ENCODE data around the gene AACS.

GRCh38 chr12:125098676-125099408 lies 33.6 kb downstream of the AACS start:
- TF ChIP-seq CTCF (conservative IDR thresholded peaks at IDR 0.05; ENCODE audit: low read depth, low read length) (no peak), EZH2 (IDR thresholded peaks at IDR 0.05; ENCODE audit: borderline replicate concordance, low read depth, low read length, poor library complexity, severe bottlenecking) (no peak)
